ENCODE results near the gene MANBA. TPM values are rescaled to one million over a fixed set of nuclear protein-coding genes. Genes with fewer than 3 reads are reported as not detected.

The MANBA gene
- total RNA-seq, 4 donors from 2014 or later = 11.9 to 20.8 (median 14.3) TPM

DNA sequence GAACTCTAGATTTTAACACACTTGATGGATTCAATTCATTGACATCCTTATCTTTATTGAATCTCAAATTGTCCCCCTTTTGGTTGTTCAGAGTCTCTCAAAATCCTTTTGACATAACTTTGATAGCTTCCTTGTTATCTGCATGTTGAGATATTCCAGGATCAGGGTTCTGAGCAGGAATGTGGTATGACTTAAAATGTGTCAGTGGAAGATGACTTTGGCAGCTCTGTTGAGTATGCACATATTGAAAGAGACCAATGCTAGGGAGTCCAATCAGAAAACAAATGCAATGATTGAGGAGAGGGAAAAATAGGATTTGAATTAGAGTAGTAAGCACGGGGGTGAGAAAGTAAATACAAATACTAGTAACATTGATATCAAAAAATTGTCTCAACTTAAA, 93.8 kb downstream of the MANBA start:
- H3K4me3 ChIP-seq (ENCODE audit: low read depth, poor library complexity, severe bottlenecking) = no peak overlapping the region
- 78 to 97% methylated on average over 1 of the region's 1 CpG for WGBS, 2 donors
- DNase-seq (ENCODE audit: low spot score in 2 of 2) = no peak
- TF ChIP-seq, protein P1, sequence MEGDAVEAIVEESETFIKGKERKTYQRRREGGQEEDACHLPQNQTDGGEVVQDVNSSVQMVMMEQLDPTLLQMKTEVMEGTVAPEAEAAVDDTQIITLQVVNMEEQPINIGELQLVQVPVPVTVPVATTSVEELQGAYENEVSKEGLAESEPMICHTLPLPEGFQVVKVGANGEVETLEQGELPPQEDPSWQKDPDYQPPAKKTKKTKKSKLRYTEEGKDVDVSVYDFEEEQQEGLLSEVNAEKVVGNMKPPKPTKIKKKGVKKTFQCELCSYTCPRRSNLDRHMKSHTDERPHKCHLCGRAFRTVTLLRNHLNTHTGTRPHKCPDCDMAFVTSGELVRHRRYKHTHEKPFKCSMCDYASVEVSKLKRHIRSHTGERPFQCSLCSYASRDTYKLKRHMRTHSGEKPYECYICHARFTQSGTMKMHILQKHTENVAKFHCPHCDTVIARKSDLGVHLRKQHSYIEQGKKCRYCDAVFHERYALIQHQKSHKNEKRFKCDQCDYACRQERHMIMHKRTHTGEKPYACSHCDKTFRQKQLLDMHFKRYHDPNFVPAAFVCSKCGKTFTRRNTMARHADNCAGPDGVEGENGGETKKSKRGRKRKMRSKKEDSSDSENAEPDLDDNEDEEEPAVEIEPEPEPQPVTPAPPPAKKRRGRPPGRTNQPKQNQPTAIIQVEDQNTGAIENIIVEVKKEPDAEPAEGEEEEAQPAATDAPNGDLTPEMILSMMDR (IDR thresholded peaks at IDR 0.05) = no peak
- TF ChIP-seq POLR2A (IDR thresholded peaks at IDR 0.05) = no peak
- intact Hi-C loops (cut with DNase I; ENCODE audit: low total_unique reads) = no loop called here

DNA sequence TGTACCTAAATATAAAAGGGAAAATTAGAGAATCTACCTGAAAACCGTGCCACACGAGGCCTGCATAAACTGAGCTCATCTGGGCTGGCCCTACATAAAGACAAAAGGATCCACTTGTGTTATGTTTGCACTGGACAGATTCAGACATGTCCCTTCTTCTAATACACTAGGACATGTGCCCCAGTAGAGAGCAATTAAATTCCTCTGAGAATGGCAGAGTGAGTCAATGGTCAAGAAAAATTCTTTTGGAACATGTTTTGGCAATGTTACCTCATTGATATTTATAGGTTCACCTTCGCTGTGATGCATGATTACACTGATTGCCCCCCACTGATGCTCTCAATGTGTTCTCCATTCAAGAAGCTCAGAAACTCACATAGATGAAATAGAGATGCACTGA, 95.2 kb downstream of the MANBA start:
- WGBS, 2 donors = 66 to 79% methylated on average over 3 of the region's 3 CpGs
- H3K4me3 ChIP-seq (ENCODE audit: low read depth, poor library complexity, severe bottlenecking) = no peak overlapping the region
- DNase-seq (ENCODE audit: low spot score in 2 of 2) = no peak
- intact Hi-C loops (cut with DNase I; ENCODE audit: low total_unique reads) = no loop called here
- no peak for TF ChIP-seq POLR2A (IDR thresholded peaks at IDR 0.05)
- TF ChIP-seq, protein P1 (IDR thresholded peaks at IDR 0.05) = no peak

DNA sequence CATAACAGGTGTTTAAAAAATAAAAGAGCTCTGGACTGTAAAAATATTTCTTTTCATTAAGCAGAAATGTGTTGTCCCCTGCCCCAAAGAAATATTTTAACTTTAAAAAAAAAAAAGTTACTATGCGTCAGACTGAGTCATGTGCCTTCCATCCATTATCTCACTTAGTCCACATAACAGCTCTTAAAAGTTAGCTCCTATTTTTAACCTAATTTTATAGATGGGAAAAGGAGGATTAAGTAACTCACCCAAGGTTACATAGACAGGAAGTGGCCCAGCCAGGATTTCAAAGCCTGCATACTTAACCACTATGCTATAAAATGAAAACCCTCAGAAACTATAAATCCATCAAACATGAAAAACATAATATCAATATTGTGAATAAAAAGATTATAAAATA, 97.7 kb downstream of the MANBA start:
- WGBS, 2 donors = 95 to 97% methylated on average over 1 of the region's 1 CpG
- intact Hi-C loops (cut with DNase I; ENCODE audit: low total_unique reads) = no loop called here
- no peak overlapping the region for H3K4me3 ChIP-seq (ENCODE audit: low read depth, poor library complexity, severe bottlenecking)
- DNase-seq (ENCODE audit: low spot score in 2 of 2) = no peak
- no peak for TF ChIP-seq POLR2A (IDR thresholded peaks at IDR 0.05)
- TF ChIP-seq, protein P1 (IDR thresholded peaks at IDR 0.05) = no peak

DNA sequence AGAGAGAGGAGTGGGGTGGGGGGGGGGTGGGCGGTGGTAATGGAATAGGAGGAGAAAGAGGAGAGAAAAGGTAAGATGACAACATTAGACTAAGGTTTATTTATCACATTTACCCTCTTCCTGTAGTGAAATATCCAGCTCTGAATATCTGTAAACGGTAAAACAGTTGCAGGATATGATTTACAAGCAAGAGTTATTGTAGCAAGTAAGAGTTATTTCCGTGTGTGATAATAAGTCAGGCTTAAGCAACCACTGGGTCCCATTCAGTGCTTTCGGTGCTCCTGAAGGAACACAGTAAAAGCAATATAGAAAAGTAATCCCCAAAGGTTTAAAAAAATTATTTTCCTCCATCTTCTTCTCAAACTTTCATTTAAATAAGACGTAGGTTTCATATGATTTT, 103.6 kb downstream of the MANBA start:
- intact Hi-C loops (cut with DNase I; ENCODE audit: low total_unique reads) = no loop called here
- DNase-seq (ENCODE audit: low spot score in 2 of 2) = no peak
- TF ChIP-seq, protein P1 (IDR thresholded peaks at IDR 0.05) = no peak
- TF ChIP-seq POLR2A (IDR thresholded peaks at IDR 0.05) = no peak
- 40 to 82% methylated on average over 5 of the region's 5 CpGs for WGBS, 2 donors
- H3K4me3 ChIP-seq (ENCODE audit: low read depth, poor library complexity, severe bottlenecking) = no peak overlapping the region

DNA sequence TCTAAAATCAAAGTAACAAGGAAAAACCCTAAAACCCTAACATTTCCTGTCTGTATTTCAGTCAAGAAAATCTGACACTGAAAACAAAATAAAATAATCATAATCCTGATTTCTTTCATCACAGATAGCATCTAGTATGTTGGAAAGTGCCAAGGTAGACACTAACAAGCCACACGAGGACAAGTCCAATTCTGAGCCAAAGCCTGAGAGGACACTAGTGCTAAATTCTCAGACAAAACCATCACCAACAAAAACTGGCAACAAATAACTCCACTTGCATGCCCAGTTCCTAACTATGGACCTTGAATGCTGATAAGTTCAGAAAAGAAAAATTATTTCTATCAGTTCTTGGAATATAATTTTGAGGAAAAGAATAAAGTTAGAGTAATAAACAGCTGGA, 113.7 kb downstream of the MANBA start:
- intact Hi-C loops (cut with DNase I; ENCODE audit: low total_unique reads) = no loop called here
- DNase-seq (ENCODE audit: low spot score in 2 of 2) = no peak
- no peak for TF ChIP-seq POLR2A (IDR thresholded peaks at IDR 0.05)
- TF ChIP-seq, protein P1 (IDR thresholded peaks at IDR 0.05) = no peak
- H3K4me3 ChIP-seq (ENCODE audit: low read depth, poor library complexity, severe bottlenecking) = no peak overlapping the region
- 54 to 71% methylated on average over 1 of the region's 1 CpG for WGBS, 2 donors

DNA sequence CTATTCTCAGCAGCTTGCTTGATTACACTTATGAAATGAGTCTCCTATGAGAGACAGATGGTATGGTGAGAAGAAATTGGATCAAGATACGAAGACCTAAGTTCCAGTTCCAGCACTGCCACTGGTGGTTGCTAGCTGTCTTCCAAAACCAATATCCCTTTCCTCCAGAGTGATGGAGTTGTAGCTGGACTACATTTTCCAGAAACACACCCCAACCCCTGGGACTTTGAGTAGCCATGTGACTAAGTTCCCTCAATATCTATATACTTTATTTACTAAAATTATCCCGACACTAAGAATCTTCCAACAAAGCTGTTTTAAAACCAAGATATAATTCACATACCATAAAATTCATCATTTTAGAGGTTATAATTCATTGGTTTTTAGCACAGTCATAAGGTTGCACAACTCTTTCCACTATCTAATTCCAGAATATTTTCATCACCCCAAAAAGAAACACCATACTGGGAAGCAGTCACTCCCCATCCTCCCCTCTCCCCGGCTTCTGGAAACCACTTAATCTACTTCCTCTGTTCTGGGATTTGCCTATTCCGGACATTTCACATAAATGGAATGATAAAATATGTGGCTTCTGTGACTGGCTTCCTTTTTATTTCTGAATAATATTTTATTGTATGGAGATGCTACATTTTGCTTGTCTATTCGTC, 118.0 kb downstream of the MANBA start:
- H3K4me3 ChIP-seq (ENCODE audit: low read depth, poor library complexity, severe bottlenecking) = no peak overlapping the region
- 73 to 86% methylated on average over 5 of the region's 5 CpGs for WGBS, 2 donors
- intact Hi-C loops (cut with DNase I; ENCODE audit: low total_unique reads) = no loop called here
- no peak for DNase-seq (ENCODE audit: low spot score in 2 of 2)
- no peak for TF ChIP-seq POLR2A (IDR thresholded peaks at IDR 0.05)
- TF ChIP-seq, protein P1 (IDR thresholded peaks at IDR 0.05) = no peak
